HEK293 (cell line): ENCODE measurements around the gene SYNM.

ENCODE experiments used
- CTCF ChIA-PET: fragments of 350-600 bp; formaldehyde crosslinking; extraction: SDS; loops from one replicate; lab custom pipeline; 2021; ENCODE audit warnings: antibody characterized with exemption; lab: Yijun Ruan, JAX
- POLR2A ChIA-PET: fragments of 300-600 bp; formaldehyde crosslinking; extraction: SDS; loops from one replicate; lab custom pipeline; 2020; ENCODE audit warnings: antibody characterized with exemption, inconsistent platforms; lab: Yijun Ruan, JAX
- H3K27ac ChIP-seq: fragments of 200-500 bp; sonication (Bioruptor generic); 2 replicates; pipeline ENCODE4 v1.5.1; 2014; ENCODE audit warnings: low read depth, low read length, control low read depth, inconsistent platforms; ENCODE audit errors: extremely low read depth
- H3K36me3 ChIP-seq, 2 experiments: fragments of 200-500 bp in 1 of 2; sonication (Bioruptor generic) in 1 of 2; 1 replicate in 1 of 2; 2 replicates in 1 of 2; pipeline ENCODE4 v1.5.1; 2014 to 2017; ENCODE audit warnings: inconsistent platforms in 2 of 2, low read length in 2 of 2; ENCODE audit not compliant: control insufficient read depth in 2 of 2, insufficient read depth in 1 of 2
- H3K4me1 ChIP-seq: fragments of 200-500 bp; sonication (Bioruptor generic); 2 replicates; pipeline ENCODE4 v1.5.1; 2014; ENCODE audit warnings: mild to moderate bottlenecking, low read length, inconsistent platforms; ENCODE audit not compliant: control insufficient read depth, insufficient read depth
- H3K4me3 ChIP-seq: 2 replicates; pipeline ENCODE4 v1.5.1; 2011; ENCODE audit warnings: low read depth, mild to moderate bottlenecking, control low read depth, low read length, moderate library complexity
- H3K9me3 ChIP-seq: fragments of 200-500 bp; sonication (Bioruptor generic); 2 replicates; pipeline ENCODE4 v1.5.1; 2014; ENCODE audit warnings: low read depth, low read length, inconsistent platforms; ENCODE audit not compliant: control insufficient read depth, insufficient read depth
- IKZF3 ChIP-seq: fragments of 450-650 bp; IDR thresholded peaks from 2 replicates; pipeline ENCODE4 v1.5.0; 2018; ENCODE audit warnings: missing biosample characterization, mild to moderate bottlenecking, missing genetic modification characterization, moderate library complexity
- KLF8 ChIP-seq: fragments of 450-650 bp; formaldehyde crosslinking; IDR thresholded peaks from 2 replicates; pipeline ENCODE4 v1.5.1; 2016; ENCODE audit warnings: missing biosample characterization, missing genetic modification characterization
- ZBTB1 ChIP-seq: fragments of 450-650 bp; formaldehyde crosslinking; IDR thresholded peaks from 2 replicates; pipeline ENCODE4 v1.5.1; 2016; ENCODE audit warnings: missing biosample characterization, missing genetic modification characterization
- ZBTB11 ChIP-seq: fragments of 450-650 bp; formaldehyde crosslinking; conservative IDR thresholded peaks from 2 replicates; pipeline ENCODE4 v1.5.1; 2016; ENCODE audit warnings: low read depth, missing biosample characterization, missing genetic modification characterization
- ZBTB20 ChIP-seq: fragments of 450-650 bp; formaldehyde crosslinking; IDR thresholded peaks from 2 replicates; pipeline ENCODE4 v1.5.1; 2016; ENCODE audit warnings: missing biosample characterization, missing genetic modification characterization
- ZNF19 ChIP-seq: fragments of 450-650 bp; formaldehyde crosslinking; IDR thresholded peaks from 2 replicates; pipeline ENCODE4; 2016; ENCODE audit warnings: missing biosample characterization, missing genetic modification characterization, low read depth
- ZNF292 ChIP-seq: fragments of 450-650 bp; formaldehyde crosslinking; IDR thresholded peaks from 2 replicates; pipeline ENCODE4 v1.5.1; 2016; ENCODE audit warnings: low read depth, missing biosample characterization, missing genetic modification characterization, borderline replicate concordance
- ZNF350 ChIP-seq: fragments of 450-650 bp; formaldehyde crosslinking; IDR thresholded peaks from 2 replicates; pipeline ENCODE4 v1.5.0; 2017; ENCODE audit warnings: missing biosample characterization, mild to moderate bottlenecking, missing genetic modification characterization
- ZNF510 ChIP-seq: fragments of 450-650 bp; formaldehyde crosslinking; IDR thresholded peaks from 2 replicates; pipeline ENCODE4 v1.5.1; 2018; ENCODE audit warnings: mild to moderate bottlenecking, missing genetic modification characterization, missing biosample characterization; ENCODE audit not compliant: insufficient replicate concordance
- ZNF549 ChIP-seq: fragments of 450-650 bp; IDR thresholded peaks from 2 replicates; pipeline ENCODE4 v1.5.1; 2018; ENCODE audit warnings: missing biosample characterization, missing genetic modification characterization, mild to moderate bottlenecking, inconsistent platforms, moderate library complexity
- ZNF596 ChIP-seq: fragments of 450-650 bp; IDR thresholded peaks from 2 replicates; pipeline ENCODE4 v1.5.0; 2018; ENCODE audit warnings: missing biosample characterization, mild to moderate bottlenecking, missing genetic modification characterization, moderate library complexity
- ZNF654 ChIP-seq: fragments of 450-650 bp; formaldehyde crosslinking; IDR thresholded peaks from 2 replicates; pipeline ENCODE4 v1.5.1; 2016; ENCODE audit warnings: low read depth, missing biosample characterization, missing genetic modification characterization
- ZNF777 ChIP-seq: fragments of 450-650 bp; formaldehyde crosslinking; IDR thresholded peaks from 2 replicates; pipeline ENCODE4 v1.5.1; 2017; ENCODE audit warnings: missing biosample characterization, missing genetic modification characterization, borderline replicate concordance
- ZSCAN23 ChIP-seq: fragments of 450-650 bp; formaldehyde crosslinking; IDR thresholded peaks from 2 replicates; pipeline ENCODE4 v1.5.1; 2016; ENCODE audit warnings: missing biosample characterization, missing genetic modification characterization
- TF ChIP-seq, protein P1 (sequence below): fragments of 450-650 bp; IDR thresholded peaks from 2 replicates; pipeline ENCODE4 v1.5.1; 2018; ENCODE audit warnings: missing biosample characterization, missing genetic modification characterization
- TF ChIP-seq, protein P2 (sequence below): fragments of 450-650 bp; formaldehyde crosslinking; IDR thresholded peaks from 2 replicates; pipeline ENCODE4 v1.5.1; 2016; ENCODE audit warnings: missing biosample characterization, missing genetic modification characterization

SYNM gene

DNA sequence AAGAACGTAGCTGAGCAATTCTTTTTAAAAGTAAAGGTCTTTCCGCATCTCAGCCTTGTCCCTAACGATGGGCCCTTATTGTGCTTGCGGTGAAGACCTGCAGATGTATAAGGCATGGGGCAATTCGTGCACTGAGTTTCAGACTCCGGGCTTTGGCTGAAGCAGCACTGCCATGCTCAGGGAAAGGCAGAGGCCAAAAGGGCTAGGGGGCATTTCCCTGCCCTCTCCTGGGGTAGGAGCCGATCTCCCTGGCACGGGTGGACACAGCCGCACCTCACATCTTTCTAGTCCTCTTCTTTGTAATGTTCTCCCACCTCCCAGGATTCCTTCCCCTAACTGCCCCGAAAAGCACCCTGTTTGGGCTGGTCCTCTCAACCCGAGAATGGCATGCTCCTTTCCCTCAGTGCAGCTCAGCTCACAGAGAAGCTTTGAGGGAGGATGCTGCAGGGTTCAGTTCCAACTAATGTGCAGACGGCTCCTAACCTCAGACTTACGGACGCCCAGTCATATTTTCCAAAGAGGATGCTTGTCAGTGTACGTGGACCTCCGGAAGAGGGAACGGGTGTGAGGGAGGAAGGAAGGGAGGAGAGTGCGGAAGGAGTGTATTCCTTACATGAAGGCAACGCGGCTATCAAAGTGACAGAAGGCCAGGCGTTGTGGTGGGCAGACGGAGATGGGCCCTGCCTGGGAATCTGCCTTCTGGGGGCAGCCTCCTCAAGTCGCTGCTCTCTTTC is 61.2 kb downstream of the SYNM start:
- CTCF ChIA-PET = interaction anchor here (0.7 kb wide), 1 partner anchor 630 kb away, joined by 3 read pairs; no protein-coding TSS in a partner anchor
- POLR2A ChIA-PET = no interaction called here
- H3K4me1 ChIP-seq = no peaks in the 10 kb centered on the region
- no peak overlapping the region for H3K4me3 ChIP-seq
- peaks cover 6 to 30% of the 10 kb centered on the region in 2 experiments; a peak in 2 of 3 replicates for H3K36me3 ChIP-seq
- no peak overlapping the region for H3K27ac ChIP-seq
- TF ChIP-seq ZNF510 (tag by site-specific recombination) (no peak), ZNF350 (no peak), ZBTB20 (tag by site-specific recombination) (no peak), ZNF19 (tag by site-specific recombination) (no peak), ZNF654 (tag by site-specific recombination) (no peak)
- TF ChIP-seq, protein P1, sequence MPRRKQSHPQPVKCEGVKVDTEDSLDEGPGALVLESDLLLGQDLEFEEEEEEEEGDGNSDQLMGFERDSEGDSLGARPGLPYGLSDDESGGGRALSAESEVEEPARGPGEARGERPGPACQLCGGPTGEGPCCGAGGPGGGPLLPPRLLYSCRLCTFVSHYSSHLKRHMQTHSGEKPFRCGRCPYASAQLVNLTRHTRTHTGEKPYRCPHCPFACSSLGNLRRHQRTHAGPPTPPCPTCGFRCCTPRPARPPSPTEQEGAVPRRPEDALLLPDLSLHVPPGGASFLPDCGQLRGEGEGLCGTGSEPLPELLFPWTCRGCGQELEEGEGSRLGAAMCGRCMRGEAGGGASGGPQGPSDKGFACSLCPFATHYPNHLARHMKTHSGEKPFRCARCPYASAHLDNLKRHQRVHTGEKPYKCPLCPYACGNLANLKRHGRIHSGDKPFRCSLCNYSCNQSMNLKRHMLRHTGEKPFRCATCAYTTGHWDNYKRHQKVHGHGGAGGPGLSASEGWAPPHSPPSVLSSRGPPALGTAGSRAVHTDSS (tag by site-specific recombination) = no peak
- H3K9me3 ChIP-seq = no peaks in the 10 kb centered on the region

DNA sequence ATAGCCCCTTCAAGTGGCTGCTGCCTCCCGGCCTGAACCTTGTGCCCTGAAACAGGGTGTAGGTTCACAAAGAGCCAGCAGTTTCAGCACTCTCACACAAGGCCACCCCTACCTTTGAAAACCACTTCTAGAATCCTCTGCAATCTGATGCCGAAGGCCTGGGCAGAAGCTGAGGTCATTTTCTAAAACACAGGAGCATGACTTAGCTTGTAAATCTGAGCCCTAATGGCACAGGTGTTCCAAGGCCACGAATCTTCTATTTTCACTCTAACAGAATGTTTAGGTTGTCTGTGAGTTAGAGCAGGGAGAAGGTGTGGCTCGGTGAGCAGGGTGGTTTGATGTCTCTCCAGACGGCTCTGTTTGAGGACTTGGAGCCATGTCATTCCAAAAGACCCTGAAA is 62.3 kb downstream of the SYNM start:
- H3K9me3 ChIP-seq = no peaks in the 10 kb centered on the region
- ChIA-PET CTCF (interaction anchor here (0.6 to 0.7 kb wide), 2 partner anchors 11 to 629 kb away, joined by 3 read pairs; no protein-coding TSS in a partner anchor), POLR2A (no interaction called here)

GRCh38 chr15:99167640-99168039 is 62.8 kb downstream of the SYNM start:
- POLR2A ChIA-PET = interaction anchor here (1.2 kb wide), 1 partner anchor 62 kb away, joined by 3 read pairs; no protein-coding TSS in a partner anchor
- TF ChIP-seq ZNF549 (no peak), IKZF3 (tag by site-specific recombination) (no peak), ZNF596 (tag by site-specific recombination) (no peak), ZNF292 (tag by site-specific recombination) (no peak), ZSCAN23 (tag by site-specific recombination) (no peak), KLF8 (tag by site-specific recombination) (no peak), ZBTB11 (no peak), ZNF777 (tag by site-specific recombination) (no peak), ZBTB1 (tag by site-specific recombination) (no peak)

More for the DNA sequence above, 62.3 kb downstream of the SYNM start:
- TF ChIP-seq, protein P1 (tag by site-specific recombination) = no peak
- no peak for TF ChIP-seq ZNF596 (tag by site-specific recombination)
- TF ChIP-seq, protein P2, sequence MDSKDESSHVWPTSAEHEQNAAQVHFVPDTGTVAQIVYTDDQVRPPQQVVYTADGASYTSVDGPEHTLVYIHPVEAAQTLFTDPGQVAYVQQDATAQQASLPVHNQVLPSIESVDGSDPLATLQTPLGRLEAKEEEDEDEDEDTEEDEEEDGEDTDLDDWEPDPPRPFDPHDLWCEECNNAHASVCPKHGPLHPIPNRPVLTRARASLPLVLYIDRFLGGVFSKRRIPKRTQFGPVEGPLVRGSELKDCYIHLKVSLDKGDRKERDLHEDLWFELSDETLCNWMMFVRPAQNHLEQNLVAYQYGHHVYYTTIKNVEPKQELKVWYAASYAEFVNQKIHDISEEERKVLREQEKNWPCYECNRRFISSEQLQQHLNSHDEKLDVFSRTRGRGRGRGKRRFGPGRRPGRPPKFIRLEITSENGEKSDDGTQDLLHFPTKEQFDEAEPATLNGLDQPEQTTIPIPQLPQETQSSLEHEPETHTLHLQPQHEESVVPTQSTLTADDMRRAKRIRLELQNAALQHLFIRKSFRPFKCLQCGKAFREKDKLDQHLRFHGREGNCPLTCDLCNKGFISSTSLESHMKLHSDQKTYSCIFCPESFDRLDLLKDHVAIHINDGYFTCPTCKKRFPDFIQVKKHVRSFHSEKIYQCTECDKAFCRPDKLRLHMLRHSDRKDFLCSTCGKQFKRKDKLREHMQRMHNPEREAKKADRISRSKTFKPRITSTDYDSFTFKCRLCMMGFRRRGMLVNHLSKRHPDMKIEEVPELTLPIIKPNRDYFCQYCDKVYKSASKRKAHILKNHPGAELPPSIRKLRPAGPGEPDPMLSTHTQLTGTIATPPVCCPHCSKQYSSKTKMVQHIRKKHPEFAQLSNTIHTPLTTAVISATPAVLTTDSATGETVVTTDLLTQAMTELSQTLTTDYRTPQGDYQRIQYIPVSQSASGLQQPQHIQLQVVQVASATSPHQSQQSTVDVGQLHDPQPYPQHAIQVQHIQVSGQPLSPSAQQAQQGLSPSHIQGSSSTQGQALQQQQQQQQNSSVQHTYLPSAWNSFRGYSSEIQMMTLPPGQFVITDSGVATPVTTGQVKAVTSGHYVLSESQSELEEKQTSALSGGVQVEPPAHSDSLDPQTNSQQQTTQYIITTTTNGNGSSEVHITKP (tag by site-specific recombination) = 0 out of 2 replicates have a peak, but pooled peaks have one; percentile 12
- no peaks in the 10 kb centered on the region for H3K4me1 ChIP-seq
- H3K36me3 ChIP-seq = peaks cover 6 to 28% of the 10 kb centered on the region in 2 experiments; a peak in 2 of 3 replicates
- no peak overlapping the region for H3K4me3 ChIP-seq
- no peak overlapping the region for H3K27ac ChIP-seq

More at GRCh38 chr15:99167640-99168039, 62.8 kb downstream of the SYNM start:
- no peaks in the 10 kb centered on the region for H3K4me1 ChIP-seq
- H3K27ac ChIP-seq = no peak overlapping the region
- H3K36me3 ChIP-seq = peaks cover 4 to 31% of the 10 kb centered on the region in 2 experiments; a peak in 2 of 3 replicates
- no peaks in the 10 kb centered on the region for H3K9me3 ChIP-seq
- H3K4me3 ChIP-seq = no peak overlapping the region
- CTCF ChIA-PET = no interaction called here
